Choroid plexus epithelial cell (primary cell): Measurements from ENCODE around the gene DLX5.
A peak's percentile ranks its signal among the peaks of the same experiment; 100 is the strongest.

Experiments used
- DNase-seq: peaks from one replicate; pipeline ENCODE4 v3.0.0-alpha.2; 2010; ENCODE audit warnings: low read depth
- H3K4me3 ChIP-seq: 2 replicates; pipeline ENCODE4 v1.5.1; 2011; ENCODE audit warnings: low read depth, mild to moderate bottlenecking, control low read depth, low read length, moderate library complexity
- TF ChIP-seq, protein P1 (sequence below): conservative IDR thresholded peaks from 2 replicates; pipeline ENCODE4 v1.5.1; 2011; ENCODE audit warnings: low read depth, mild to moderate bottlenecking, control low read depth, inconsistent platforms, low read length, moderate library complexity

The DLX5 gene

DNA sequence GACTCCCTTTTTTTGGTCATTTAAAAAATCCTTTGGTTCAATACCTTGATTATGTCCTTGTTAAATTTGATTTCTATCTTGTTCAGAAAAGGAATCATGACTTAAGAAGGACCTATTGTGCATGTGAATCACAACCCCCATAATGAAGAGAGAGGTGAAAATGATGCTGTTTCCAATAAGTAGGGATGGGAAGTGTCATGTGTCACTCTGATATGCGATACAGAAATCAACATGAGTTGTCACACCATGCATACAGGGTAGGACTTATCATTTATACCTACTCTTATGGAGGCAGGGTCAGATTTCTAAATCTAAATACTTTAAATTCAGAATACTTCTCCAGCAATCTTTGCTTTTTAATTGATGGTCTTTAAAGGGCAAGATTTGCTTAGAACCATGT lies 38.6 kb downstream of the DLX5 start:
- H3K4me3 ChIP-seq: no peak overlapping the region
- TF ChIP-seq, protein P1, sequence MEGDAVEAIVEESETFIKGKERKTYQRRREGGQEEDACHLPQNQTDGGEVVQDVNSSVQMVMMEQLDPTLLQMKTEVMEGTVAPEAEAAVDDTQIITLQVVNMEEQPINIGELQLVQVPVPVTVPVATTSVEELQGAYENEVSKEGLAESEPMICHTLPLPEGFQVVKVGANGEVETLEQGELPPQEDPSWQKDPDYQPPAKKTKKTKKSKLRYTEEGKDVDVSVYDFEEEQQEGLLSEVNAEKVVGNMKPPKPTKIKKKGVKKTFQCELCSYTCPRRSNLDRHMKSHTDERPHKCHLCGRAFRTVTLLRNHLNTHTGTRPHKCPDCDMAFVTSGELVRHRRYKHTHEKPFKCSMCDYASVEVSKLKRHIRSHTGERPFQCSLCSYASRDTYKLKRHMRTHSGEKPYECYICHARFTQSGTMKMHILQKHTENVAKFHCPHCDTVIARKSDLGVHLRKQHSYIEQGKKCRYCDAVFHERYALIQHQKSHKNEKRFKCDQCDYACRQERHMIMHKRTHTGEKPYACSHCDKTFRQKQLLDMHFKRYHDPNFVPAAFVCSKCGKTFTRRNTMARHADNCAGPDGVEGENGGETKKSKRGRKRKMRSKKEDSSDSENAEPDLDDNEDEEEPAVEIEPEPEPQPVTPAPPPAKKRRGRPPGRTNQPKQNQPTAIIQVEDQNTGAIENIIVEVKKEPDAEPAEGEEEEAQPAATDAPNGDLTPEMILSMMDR: no peak
- DNase-seq: no peak

DNA sequence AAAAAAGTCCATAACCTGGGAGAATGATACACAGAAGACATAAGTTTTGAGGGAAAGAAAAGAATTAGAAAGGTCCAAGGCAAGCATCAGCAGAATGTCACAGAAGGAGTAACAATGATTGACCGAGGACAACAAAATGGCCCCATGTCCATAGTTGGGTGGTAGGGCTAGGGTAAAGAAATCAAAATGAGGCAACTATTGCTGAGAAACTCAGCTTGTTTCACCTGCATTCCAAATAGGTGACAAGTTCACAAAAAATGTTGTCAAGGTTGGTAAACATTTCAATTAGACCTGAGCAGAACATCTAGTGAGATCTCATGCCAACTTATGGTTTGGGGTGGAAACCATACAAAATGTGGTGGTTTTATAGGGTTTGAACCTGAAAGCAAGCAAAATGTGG lies 42.0 kb downstream of the DLX5 start:
- TF ChIP-seq, protein P1: no peak
- DNase-seq: no peak
- H3K4me3 ChIP-seq: no peak overlapping the region

DNA sequence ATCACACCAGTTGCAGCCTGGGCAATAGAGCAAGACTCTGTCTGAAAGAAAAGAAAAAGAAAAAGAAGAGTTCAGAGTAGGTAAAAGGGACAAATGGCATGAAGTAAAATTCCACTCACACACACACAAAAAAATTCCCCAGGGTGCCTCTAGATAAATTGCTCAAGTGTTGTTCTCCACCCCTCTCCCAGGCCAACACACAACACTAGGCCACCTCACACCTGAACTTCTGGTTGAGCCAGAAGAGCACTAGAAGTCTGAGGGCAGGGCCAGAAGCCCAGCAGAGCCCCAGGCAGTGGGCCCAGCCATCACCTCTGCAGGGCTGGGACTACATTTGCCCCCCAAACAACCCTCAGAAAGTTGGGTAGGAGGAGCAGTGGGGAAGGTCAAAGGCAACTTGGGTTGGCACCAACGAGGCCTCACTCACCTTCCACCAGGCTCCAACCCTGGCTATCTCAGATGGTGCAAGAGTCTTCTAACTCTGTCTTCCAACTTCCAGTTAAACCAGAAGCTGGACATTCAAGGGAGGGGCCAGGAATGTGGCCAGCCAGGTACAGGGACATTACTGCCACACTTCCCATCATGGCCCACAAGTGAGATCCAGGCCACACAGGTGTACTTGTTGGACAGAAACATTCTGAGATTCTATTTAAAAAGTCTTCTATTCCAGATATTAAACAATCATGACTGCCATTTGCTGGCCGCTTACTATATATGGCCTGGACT lies 44.9 kb downstream of the DLX5 start:
- no peak for DNase-seq
- H3K4me3 ChIP-seq: no peak overlapping the region
- TF ChIP-seq, protein P1: no peak

DNA sequence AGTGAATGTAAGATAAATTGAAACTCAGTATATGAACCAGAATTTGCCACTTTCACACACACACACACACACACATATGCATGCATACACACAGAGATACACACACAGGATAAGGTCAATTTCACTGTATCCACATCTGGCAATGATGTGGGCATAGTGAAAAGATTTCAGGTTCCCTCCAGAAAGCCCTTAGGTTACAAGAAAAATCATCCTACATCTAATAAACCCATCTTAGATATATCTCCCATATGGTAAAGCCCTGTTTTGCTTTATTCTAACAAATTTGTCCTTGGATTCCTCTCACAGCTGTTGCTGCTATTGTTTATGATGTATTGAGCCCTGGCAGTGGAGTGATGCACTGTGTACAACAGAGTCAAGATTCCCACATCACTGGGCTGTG lies 47.2 kb downstream of the DLX5 start:
- TF ChIP-seq, protein P1: no peak
- no peak overlapping the region for H3K4me3 ChIP-seq
- DNase-seq: no peak

DNA sequence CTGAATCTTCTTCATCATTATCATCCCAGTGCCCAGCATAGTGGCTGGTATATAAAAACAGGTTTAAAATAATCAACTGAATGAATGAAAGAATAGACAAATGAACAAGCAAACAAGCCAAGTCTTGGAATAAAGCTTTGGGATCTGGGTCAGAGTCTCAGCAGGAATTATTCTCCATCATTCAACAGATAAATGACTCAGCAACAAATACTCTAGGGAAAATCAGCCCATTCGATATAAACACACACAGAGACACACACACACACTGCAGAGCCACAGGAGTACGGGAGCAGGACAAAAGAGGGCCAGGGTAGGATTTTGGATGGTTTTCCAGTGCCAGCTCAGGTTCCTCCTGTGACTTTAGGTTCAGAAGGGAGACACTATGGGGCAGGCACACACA lies 48.5 kb downstream of the DLX5 start:
- TF ChIP-seq, protein P1: no peak
- H3K4me3 ChIP-seq: no peak overlapping the region
- DNase-seq: no peak

DNA sequence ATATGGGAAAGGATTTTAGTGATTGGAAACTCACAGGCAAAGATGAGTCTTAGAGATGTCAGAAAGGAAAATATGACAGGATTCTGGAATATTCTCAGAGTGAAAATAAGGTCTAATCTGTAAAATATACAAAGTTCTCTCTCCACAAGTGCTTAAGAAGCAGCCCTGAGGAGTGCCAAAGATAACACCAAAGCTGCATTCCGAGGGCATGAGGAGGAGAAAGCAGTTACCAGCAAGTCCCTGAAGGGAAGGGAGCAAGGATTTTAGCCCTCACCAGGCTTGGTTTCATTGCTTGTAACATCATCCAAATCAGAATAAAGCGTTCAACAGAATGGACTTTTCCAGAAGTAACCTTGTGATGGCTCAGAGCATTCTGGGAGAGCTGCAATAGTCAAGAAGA lies 50.6 kb downstream of the DLX5 start:
- TF ChIP-seq, protein P1: no peak
- no peak overlapping the region for H3K4me3 ChIP-seq
- peak; percentile 8 for DNase-seq

DNA sequence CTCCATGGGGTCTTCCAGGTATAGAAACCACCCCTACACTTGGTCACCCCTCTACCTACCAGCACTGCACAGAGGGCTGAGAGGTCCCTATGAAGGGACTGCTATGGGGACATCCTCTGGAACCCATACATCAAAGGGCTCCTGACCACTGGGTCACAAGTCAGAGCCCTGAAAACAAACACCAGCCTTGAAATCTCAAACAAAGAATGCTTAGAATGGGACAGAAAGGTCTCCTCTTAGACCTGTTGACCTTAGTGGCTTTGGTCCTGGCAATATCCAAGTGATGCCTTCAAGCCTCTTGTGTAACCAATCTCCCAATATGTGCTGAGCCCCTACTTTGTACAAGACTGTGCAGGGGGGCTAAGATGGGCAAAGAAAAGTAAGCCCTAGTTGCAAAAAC lies 53.9 kb downstream of the DLX5 start:
- no peak for DNase-seq
- TF ChIP-seq, protein P1: no peak
- H3K4me3 ChIP-seq: no peak overlapping the region
